Activated naive CD4-positive, alpha-beta T cell treated with anti-CD3 and anti-CD28 coated beads, Interleukin-2, amount 10 ng/mL, durations not matched to agents 7 days and 5 days (primary cell): ENCODE results near the gene RNF220.
A peak's percentile ranks its signal among the peaks of the same experiment; 100 is the strongest.

ENCODE experiments used
- CTCF ChIA-PET: fragments of 350-600 bp; sonication (Branson Sonifier 250); formaldehyde crosslinking; loops from one replicate; lab custom pipeline; 2021; ENCODE audit warnings: antibody characterized with exemption; lab: Charles Lee
- DNase-seq: peaks from one replicate; pipeline ENCODE4 v3.0.0-alpha.2; 2020
- H3K27ac Mint-ChIP-seq: one replicate; pipeline ENCODE4 v1.8.0; 2021; ENCODE audit warnings: mild to moderate bottlenecking, moderate library complexity, mixed read lengths
- H3K27me3 Mint-ChIP-seq: one replicate; pipeline ENCODE4 v1.8.0; 2021; ENCODE audit warnings: mild to moderate bottlenecking, mixed read lengths
- H3K36me3 Mint-ChIP-seq: one replicate; pipeline ENCODE4 v1.8.0; 2021; ENCODE audit warnings: mixed read lengths
- H3K4me1 Mint-ChIP-seq: one replicate; pipeline ENCODE4 v1.8.0; 2021; ENCODE audit warnings: mixed read lengths
- H3K4me3 Mint-ChIP-seq: one replicate; pipeline ENCODE4 v1.8.0; 2021; ENCODE audit warnings: mild to moderate bottlenecking, moderate library complexity, mixed read lengths
- H3K9me3 Mint-ChIP-seq: one replicate; pipeline ENCODE4 v1.8.0; 2021; ENCODE audit warnings: mixed read lengths

RNF220 gene

GRCh38 chr1:44605914-44606615 lies 201.0 kb downstream of the RNF220 start:
- Mint-ChIP-seq H3K4me1 (no peaks in the 10 kb centered on the region), H3K4me3 (no peak overlapping the region), H3K36me3 (no peaks in the 10 kb centered on the region), H3K9me3 (no peaks in the 10 kb centered on the region), H3K27ac (no peak overlapping the region), H3K27me3 (no peaks in the 10 kb centered on the region)
- CTCF ChIA-PET, result no interaction called here
- no peak for DNase-seq

DNA sequence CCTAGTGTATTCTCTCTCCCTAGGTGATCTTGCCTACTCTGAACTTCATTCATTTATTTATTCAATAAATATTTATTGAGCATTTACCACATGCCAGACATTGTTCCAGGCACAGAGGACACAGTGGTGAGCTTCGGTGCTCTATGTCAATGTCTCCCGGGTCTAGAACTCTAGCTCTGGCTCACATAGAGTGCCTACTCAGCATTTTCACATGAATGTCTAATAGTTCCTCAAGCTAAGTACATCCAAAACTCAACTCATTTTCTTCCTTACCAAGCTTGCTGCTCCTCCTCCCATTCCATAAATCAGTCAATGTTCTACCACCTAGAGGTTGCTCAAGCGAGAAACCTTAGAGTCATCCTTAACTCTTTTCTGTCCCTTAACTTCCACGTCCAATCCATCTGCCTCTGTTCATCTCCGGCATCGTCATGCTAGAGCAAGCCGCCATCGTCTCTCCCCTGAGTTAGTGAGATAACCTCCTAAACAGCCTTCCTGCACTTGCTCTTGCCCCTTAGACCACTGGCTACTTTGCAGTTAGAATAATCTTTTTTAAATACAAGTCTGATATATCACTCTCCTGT lies 201.7 kb downstream of the RNF220 start:
- Mint-ChIP-seq H3K4me1 (no peaks in the 10 kb centered on the region), H3K4me3 (no peak overlapping the region), H3K27me3 (no peaks in the 10 kb centered on the region), H3K27ac (no peak overlapping the region), H3K9me3 (no peaks in the 10 kb centered on the region), H3K36me3 (no peaks in the 10 kb centered on the region)
- CTCF ChIA-PET, result interaction anchor here (1.4 kb wide), 1 partner anchor 45 kb away, joined by 4 read pairs; no protein-coding TSS in a partner anchor
- no peak for DNase-seq

- Mint-ChIP-seq H3K36me3 (no peaks in the 10 kb centered on the region), H3K4me3 (no peak overlapping the region), H3K4me1 (no peaks in the 10 kb centered on the region), H3K9me3 (no peaks in the 10 kb centered on the region), H3K27ac (no peak overlapping the region), H3K27me3 (peaks cover 7% of the 10 kb centered on the region)
- DNase-seq, result no peak
- CTCF ChIA-PET, result interaction anchor here (1.0 to 1.4 kb wide), 2 partner anchors 9 to 13 kb away, joined by 4 read pairs; no protein-coding TSS in a partner anchor
Measured at GRCh38 chr1:44608141-44608540, 203.1 kb downstream of the RNF220 start.

- Mint-ChIP-seq H3K27ac (no peak overlapping the region), H3K4me1 (no peaks in the 10 kb centered on the region), H3K36me3 (no peaks in the 10 kb centered on the region), H3K4me3 (no peak overlapping the region), H3K9me3 (no peaks in the 10 kb centered on the region), H3K27me3 (peaks cover 7% of the 10 kb centered on the region)
- CTCF ChIA-PET, result interaction anchor here (0.9 to 3.4 kb wide), 4 partner anchors 10 to 43 kb away, joined by 4 to 33 read pairs (median 4); no protein-coding TSS in a partner anchor
- DNase-seq, result peak; percentile 51
Measured at GRCh38 chr1:44609412-44609767, 204.3 kb downstream of the RNF220 start.

- no peaks in the 10 kb centered on the region for H3K4me1 Mint-ChIP-seq
- H3K4me3 Mint-ChIP-seq, result no peak overlapping the region
- no peak for DNase-seq
- CTCF ChIA-PET, result interaction anchor here (1.0 to 3.4 kb wide), 4 partner anchors 11 to 42 kb away, joined by 3 to 33 read pairs (median 4); no protein-coding TSS in a partner anchor
- H3K36me3 Mint-ChIP-seq, result no peaks in the 10 kb centered on the region
- no peaks in the 10 kb centered on the region for H3K9me3 Mint-ChIP-seq
- H3K27me3 Mint-ChIP-seq, result peaks cover 7% of the 10 kb centered on the region
- no peak overlapping the region for H3K27ac Mint-ChIP-seq
Measured at GRCh38 chr1:44609768-44610526, 204.9 kb downstream of the RNF220 start.

DNA sequence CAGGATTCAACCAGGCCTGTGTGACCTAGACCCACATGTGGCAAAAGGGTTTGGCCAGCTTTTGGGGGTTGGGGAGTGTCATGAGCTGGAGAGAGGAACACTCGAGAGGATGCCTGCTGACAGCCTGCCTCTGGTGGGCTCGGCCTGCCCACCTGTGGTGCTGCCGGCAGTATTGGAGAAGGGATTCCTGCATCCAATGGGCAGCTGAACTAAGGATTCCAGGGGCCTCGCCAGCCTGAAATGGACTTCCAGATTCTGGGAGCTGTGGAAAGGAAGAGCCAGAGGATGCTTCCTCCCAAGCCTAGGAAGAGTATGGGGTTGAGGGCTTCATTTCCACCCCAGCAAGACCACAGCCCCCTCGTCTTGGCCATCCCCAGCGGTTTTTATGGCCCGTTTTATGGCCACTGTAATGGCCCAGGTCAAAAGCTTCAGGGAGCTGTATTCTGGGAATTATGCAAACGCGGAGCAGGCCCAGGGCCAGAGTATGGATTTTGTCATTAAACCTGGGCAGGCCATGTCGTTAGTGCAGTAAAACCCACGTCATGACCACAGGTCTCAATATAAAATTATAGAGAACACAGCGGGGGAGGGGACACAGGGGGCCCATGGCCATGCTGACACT lies 205.6 kb downstream of the RNF220 start:
- CTCF ChIA-PET, result interaction anchor here (1.0 to 3.4 kb wide), 4 partner anchors 12 to 42 kb away, joined by 3 to 33 read pairs (median 5); no protein-coding TSS in a partner anchor
- Mint-ChIP-seq H3K9me3 (no peaks in the 10 kb centered on the region), H3K36me3 (no peaks in the 10 kb centered on the region), H3K27me3 (peaks cover 7% of the 10 kb centered on the region), H3K4me1 (no peaks in the 10 kb centered on the region), H3K27ac (no peak overlapping the region), H3K4me3 (no peak overlapping the region)
- DNase-seq, result no peak

DNA sequence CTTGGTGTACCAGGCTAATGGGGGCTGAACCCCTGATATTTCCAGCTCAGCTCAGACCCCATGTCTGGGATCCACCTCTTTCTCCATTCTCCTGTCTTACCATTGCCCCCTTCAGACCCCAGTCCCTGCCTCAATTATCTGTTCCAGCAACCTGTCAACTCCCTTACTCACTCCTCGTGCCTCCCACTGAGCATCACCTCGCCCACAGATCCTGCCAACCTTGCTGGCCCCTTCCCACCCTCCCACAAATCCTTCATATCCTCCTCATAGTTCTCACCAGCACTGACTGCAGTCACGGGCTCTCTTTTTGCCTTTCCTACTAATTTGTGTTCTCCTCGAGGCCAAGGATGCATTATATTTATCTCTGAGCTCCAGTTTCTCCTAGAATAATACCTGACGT lies 206.4 kb downstream of the RNF220 start:
- Mint-ChIP-seq H3K36me3 (no peaks in the 10 kb centered on the region), H3K9me3 (no peaks in the 10 kb centered on the region)

DNA sequence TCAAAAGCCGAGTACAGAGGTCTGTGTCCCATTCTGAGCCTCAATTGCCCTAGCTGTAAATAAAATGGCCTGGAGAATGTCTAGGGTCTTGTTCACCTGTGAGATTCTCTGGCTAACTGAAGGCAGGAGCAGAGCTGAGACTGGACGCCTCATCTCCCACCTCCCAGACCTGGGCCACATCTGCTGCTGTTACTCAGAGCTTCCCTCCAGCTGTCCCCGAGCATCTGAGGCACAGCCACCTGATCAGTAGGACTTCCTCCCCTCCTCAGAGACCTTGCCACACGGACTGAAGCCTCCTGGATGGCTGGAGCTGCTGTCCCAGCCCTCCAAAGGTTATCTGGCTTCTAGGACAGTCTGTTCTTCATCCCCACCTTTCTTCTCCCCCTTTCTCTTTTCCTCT lies 206.8 kb downstream of the RNF220 start:
- H3K4me1 Mint-ChIP-seq, result no peaks in the 10 kb centered on the region
- H3K9me3 Mint-ChIP-seq, result no peaks in the 10 kb centered on the region
- H3K4me3 Mint-ChIP-seq, result no peak overlapping the region
- CTCF ChIA-PET, result interaction anchor here (1.7 to 3.4 kb wide), 2 partner anchors 40 to 41 kb away, joined by 6 to 33 read pairs; no protein-coding TSS in a partner anchor
- H3K36me3 Mint-ChIP-seq, result no peaks in the 10 kb centered on the region
- H3K27ac Mint-ChIP-seq, result no peak overlapping the region
- DNase-seq, result no peak
- peaks cover 10% of the 10 kb centered on the region for H3K27me3 Mint-ChIP-seq

More for the DNA sequence above, 206.4 kb downstream of the RNF220 start:
- Mint-ChIP-seq H3K27me3 (peaks cover 10% of the 10 kb centered on the region), H3K4me1 (no peaks in the 10 kb centered on the region), H3K4me3 (no peak overlapping the region), H3K27ac (no peak overlapping the region)
- no peak for DNase-seq
- CTCF ChIA-PET, result interaction anchor here (1.0 to 3.4 kb wide), 3 partner anchors 12 to 41 kb away, joined by 3 to 33 read pairs (median 6); no protein-coding TSS in a partner anchor

DNA sequence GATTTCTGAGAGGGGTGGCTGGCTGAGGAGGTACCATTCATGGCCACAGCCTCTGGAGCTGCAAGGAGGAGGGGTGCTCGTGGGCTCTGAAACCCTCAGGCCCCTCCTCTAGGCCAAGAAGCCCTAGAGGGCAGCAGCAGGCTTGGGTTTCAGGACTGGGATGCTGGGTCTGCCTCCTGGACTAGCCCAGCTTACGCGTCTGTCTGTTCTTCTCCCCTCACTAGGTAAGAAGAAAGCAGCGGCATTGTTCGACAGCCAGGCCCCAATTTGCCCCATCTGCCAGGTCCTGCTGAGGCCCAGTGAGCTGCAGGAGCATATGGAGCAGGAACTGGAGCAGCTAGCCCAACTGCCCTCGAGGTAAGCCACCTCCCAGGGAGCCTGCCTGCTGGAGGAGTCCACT lies 208.9 kb downstream of the RNF220 start:
- CTCF ChIA-PET, result interaction anchor here (0.6 kb wide), 1 partner anchor 20 kb away, joined by 3 read pairs; no protein-coding TSS in a partner anchor

GRCh38 chr1:44616284-44616990 lies 211.4 kb downstream of the RNF220 start:
- no peaks in the 10 kb centered on the region for H3K36me3 Mint-ChIP-seq
- H3K4me1 Mint-ChIP-seq, result no peaks in the 10 kb centered on the region
- no peak for DNase-seq
- H3K9me3 Mint-ChIP-seq, result no peaks in the 10 kb centered on the region
- peaks cover 24% of the 10 kb centered on the region for H3K27me3 Mint-ChIP-seq
- CTCF ChIA-PET, result no interaction called here
- no peak overlapping the region for H3K27ac Mint-ChIP-seq
- H3K4me3 Mint-ChIP-seq, result no peak overlapping the region

More for the DNA sequence above, 208.9 kb downstream of the RNF220 start:
- Mint-ChIP-seq H3K27ac (no peak overlapping the region), H3K27me3 (peaks cover 22% of the 10 kb centered on the region), H3K4me1 (no peaks in the 10 kb centered on the region), H3K4me3 (no peak overlapping the region), H3K9me3 (no peaks in the 10 kb centered on the region), H3K36me3 (no peaks in the 10 kb centered on the region)
- DNase-seq, result no peak

DNA sequence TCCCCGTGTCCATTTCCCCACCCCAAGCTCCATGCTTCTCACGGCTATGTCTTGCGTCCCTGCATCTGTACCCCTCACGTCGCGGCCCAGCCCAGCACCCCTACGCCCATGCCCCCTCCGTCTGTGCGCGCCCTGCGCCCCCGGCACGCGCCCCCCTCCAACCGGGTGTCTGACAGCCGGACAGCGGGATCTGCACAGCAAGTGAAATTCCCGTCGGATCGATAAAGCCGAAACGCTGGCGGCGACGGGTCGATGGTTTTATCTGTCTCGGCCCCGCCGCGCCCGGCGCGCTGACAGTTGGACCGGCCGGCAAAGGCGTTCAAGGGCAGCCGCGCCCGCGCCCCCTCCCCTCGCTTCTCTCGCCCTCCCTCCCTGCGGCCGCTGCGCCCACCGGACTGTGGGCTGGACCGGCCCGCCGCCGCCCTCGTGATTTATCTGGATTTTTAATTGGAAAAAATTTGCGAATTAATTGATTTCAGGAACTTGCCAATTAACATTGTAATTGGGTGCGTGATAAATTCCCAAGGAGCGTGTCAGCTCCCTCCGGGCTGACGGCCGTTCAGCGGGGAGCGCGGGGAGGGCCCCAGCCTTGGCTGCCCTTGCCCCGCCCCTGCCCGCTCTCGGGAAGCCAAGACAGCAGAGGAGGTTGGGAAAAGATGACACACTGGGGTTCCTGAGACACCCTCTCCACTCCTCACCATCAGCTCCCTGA lies 212.1 kb downstream of the RNF220 start:
- Mint-ChIP-seq H3K36me3 (no peaks in the 10 kb centered on the region), H3K27me3 (peaks cover 21% of the 10 kb centered on the region), H3K9me3 (no peaks in the 10 kb centered on the region), H3K4me3 (no peak overlapping the region), H3K27ac (no peak overlapping the region), H3K4me1 (no peaks in the 10 kb centered on the region)
- CTCF ChIA-PET, result no interaction called here
- no peak for DNase-seq

DNA sequence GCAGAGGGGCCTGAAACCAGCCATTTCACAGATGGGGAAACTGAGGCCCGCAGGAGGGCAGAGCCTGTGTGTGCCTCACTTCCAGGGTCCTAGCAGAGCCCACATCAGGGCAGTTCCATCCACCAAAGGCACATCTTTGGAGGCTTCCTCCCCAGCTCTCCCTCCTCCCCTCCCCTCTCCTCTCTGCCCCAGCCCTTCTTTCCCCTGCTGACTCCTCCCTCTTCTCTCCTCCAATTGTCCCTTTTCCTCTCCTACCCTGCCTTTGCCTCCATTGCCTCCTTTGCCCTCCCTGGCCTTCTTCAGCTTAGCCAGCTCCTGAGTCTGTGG lies 212.6 kb downstream of the RNF220 start:
- Mint-ChIP-seq H3K9me3 (no peaks in the 10 kb centered on the region), H3K4me3 (no peak overlapping the region), H3K27ac (no peak overlapping the region), H3K36me3 (no peaks in the 10 kb centered on the region), H3K4me1 (no peaks in the 10 kb centered on the region), H3K27me3 (peaks cover 17% of the 10 kb centered on the region)
- CTCF ChIA-PET, result no interaction called here
- DNase-seq, result no peak
